GM10847 (cell line): Measurements from ENCODE around the gene SDK1.

Experiments
- POLR2A ChIP-seq: IDR thresholded peaks from 2 replicates; pipeline ENCODE4 v1.6.1; 2011; ENCODE audit not compliant: insufficient read length; ENCODE audit errors: extremely low read depth

SDK1 gene

GRCh38 chr7:3861941-3862340, 560.9 kb downstream of the SDK1 start:
- no peak for TF ChIP-seq POLR2A

DNA sequence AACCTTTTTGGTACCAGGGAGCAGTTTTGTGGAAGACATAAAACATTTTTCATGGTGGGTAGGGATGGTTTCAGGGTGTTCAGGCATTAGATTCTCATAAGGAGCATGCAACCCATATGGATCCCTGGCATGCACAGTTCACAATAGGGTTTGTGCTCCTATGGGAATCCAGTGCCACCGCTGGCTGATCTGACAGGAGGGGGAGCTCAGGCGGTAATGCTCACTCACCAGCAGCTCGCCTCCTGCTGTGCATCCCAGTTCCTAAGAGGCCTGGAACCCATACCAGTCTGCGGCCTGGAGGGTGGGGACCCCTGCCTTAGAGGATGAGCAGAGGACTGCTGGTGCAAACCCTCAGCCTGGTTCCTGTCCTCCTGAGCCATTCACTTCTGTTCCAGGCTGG, 561.7 kb downstream of the SDK1 start:
- no peak for TF ChIP-seq POLR2A

DNA sequence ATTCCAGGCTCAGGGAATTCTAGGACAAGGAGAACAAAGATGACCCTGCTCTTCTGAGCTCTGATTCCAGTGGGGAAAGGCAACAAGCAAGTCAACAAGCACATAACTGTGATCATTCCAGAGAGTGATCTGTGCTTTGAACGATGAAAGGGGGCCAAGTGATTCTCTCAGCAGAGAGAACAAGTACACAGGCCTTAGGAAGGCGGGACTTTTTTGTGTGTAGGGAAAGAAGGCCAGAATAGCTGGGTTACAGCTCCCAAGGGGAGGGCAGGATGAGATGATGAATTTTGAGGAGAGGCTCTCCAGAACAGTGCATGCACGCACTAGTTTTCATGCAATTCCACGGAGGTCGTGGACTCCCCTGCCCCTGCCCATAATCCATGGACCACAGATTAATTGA, 565.2 kb downstream of the SDK1 start:
- TF ChIP-seq POLR2A: no peak

DNA sequence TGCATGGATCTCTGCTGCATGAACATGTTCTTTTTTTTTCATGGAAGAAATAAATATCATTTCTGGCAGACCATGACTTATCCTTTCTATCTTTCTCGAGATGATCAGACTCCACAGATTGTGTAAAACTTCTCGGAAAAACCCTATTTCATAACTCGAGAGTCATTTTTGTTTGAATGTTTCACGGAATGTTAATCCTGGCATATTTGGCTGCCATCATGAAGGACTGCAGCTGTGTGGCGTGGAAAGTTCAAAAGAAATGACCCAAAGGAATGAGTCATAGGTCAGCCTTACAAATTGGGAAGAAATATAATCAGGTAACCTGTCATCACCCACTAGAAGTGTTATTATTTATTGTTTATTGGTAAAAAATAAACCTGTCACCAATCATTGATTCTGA, 566.8 kb downstream of the SDK1 start:
- TF ChIP-seq POLR2A: no peak

DNA sequence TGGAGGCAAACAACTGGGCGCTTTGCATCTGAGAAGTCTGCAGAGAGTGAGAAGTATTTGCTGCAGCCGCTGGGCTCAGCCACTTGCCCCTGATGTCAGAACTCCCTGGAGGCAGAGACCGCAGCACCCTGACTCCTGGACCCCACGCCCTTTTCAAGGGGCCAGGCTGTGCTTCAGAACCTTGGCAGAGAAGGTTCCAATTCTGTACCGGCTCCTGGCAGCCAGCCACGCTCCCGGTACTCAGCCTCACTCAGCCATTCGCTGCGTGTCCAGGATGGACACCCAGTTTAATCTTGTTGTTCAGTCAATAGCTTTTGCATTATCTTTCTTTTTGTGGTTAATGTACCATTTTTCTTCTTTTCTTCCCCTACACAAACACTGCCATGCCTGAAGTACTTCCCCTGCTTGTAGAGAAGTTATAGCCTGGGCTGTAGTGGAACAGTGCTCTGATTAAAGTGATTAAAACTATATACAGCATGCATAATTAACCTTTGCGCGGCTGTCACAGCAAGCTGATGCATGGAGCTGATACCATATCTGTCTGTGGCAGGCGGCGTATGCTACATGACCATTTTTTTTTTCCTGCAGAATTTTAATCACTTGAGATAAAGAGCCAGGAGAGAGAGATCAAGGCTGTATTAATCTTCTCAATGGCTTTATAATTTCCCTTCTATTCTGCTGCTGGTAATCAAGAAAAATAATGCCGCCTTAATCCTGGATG, 578.5 kb downstream of the SDK1 start:
- no peak for TF ChIP-seq POLR2A

DNA sequence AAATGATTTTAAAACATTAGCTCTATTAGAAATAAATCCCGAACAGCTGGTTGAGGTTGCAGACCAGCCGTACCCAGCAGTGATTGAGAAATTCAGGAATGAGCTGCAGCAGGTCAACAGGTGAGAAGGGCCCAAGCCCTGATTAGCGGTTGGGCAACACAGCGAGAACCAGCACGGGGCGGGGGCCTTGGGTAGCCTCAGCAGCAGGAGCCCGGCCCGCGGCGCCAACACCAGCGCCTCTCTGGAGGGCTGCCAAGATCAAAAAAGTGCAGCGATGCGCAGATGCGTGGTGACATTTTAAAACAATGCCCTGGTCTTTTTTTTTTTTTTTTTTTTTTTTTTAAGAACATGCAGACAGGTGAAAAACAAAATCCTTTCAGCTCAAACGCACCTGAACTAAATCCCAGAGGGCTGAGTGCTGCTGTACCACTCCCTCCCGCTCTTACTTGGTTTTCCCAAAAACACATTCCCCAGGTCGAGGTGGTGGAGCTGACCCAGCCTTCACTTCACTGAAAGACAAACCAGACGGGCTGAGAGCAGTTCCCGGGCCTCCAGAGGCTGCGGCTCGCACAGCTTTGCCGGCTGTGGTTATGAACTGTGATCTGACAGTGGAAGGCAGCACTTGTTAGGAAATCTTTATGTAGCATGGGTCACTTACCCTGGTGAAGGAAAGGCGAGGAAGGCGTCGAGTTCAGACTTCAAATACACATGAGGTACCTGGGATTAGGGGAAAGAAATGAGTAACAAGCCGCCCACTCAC, 579.4 kb downstream of the SDK1 start:
- TF ChIP-seq POLR2A: no peak

- no peak for TF ChIP-seq POLR2A
Measured at GRCh38 chr7:3882782-3883181, 581.7 kb downstream of the SDK1 start.

DNA sequence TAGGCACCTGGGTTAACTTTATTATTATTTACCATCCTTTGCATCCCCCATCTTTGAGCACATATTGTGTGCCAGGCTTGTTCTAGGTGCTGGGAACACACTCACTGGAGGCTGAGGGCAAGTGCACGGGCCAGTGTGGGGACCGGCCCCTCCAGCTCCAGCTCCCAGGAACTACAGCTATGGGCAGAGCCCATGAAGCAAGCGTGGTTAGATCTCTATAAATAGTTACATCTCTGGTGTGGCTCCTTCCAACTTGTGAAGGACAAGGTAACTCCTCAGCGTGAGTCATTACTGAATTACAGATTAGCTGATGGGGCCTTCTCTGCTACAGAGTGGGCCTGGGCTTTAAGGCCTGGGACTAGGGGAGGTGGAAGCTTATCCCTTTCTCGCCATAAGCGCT, 583.5 kb downstream of the SDK1 start:
- no peak for TF ChIP-seq POLR2A

- TF ChIP-seq POLR2A: no peak
Measured at GRCh38 chr7:3887096-3887690, 586.1 kb downstream of the SDK1 start.

- no peak for TF ChIP-seq POLR2A
Measured at GRCh38 chr7:3888096-3888495, 587.0 kb downstream of the SDK1 start.

- TF ChIP-seq POLR2A: no peak
Measured at GRCh38 chr7:3892157-3892556, 591.1 kb downstream of the SDK1 start.

- TF ChIP-seq POLR2A: no peak
Measured at GRCh38 chr7:3892686-3893085, 591.6 kb downstream of the SDK1 start.

GRCh38 chr7:3893151-3893788, 592.2 kb downstream of the SDK1 start:
- TF ChIP-seq POLR2A: no peak

- TF ChIP-seq POLR2A: no peak
Measured at GRCh38 chr7:3893789-3894153, 592.7 kb downstream of the SDK1 start.

GRCh38 chr7:3895341-3896116, 594.5 kb downstream of the SDK1 start:
- no peak for TF ChIP-seq POLR2A
